Activated CD8-positive, alpha-beta T cell treated with anti-CD3 and anti-CD28 coated beads for 36 hours (primary cell): ENCODE measurements around the gene ANKRD2. TPM values are rescaled to one million over a fixed set of nuclear protein-coding genes. Genes with fewer than 3 reads are reported as not detected.

Experiments used
- ATAC-seq: fragments of 200-7000 bp; cut with Tn5 transposase; one replicate; pipeline ENCODE4 v1.10.0; 2021; ENCODE audit warnings: mild to moderate bottlenecking, moderate library complexity
- CTCF ChIA-PET: fragments of 350-600 bp; sonication (Branson Sonifier 250); formaldehyde crosslinking; loops from one replicate; lab custom pipeline; 2021; ENCODE audit warnings: antibody characterized with exemption; lab: Charles Lee
- POLR2A ChIA-PET: fragments of 350-600 bp; sonication (Branson Sonifier 250); formaldehyde crosslinking; loops from one replicate; lab custom pipeline; 2021; ENCODE audit warnings: antibody characterized with exemption; lab: Charles Lee
- DNase-seq: peaks from one replicate; pipeline ENCODE4 v3.0.0-alpha.2; 2020
- H3K27ac Mint-ChIP-seq: one replicate; pipeline ENCODE4 v1.8.0; 2021; ENCODE audit warnings: mild to moderate bottlenecking, mixed read lengths
- H3K27me3 Mint-ChIP-seq: one replicate; pipeline ENCODE4 v1.8.0; 2021; ENCODE audit warnings: mixed read lengths
- H3K36me3 Mint-ChIP-seq: one replicate; pipeline ENCODE4 v1.8.0; 2021; ENCODE audit warnings: low read depth, mixed read lengths
- H3K4me1 Mint-ChIP-seq: one replicate; pipeline ENCODE4 v1.8.0; 2021; ENCODE audit warnings: low read depth, mixed read lengths
- H3K4me3 Mint-ChIP-seq: one replicate; pipeline ENCODE4 v1.8.0; 2021; ENCODE audit warnings: mild to moderate bottlenecking, moderate library complexity, mixed read lengths
- H3K9me3 Mint-ChIP-seq: one replicate; pipeline ENCODE4 v1.8.0; 2021; ENCODE audit warnings: mixed read lengths
- intact Hi-C: fragments of 100-400 bp; cut with micrococcal nuclease; formaldehyde crosslinking; loops from one replicate; pipeline ENCODE4 v1.10.0; 2022
- total RNA-seq, 2 experiments: library from RNA; stranded (reverse); gene quantifications; one replicate each; pipeline ENCODE4 v1.2.3, GENCODE V29; 2021
- TF ChIP-seq, protein P1 (sequence below): fragments of 200-600 bp; IDR thresholded peaks from one replicate; pipeline ENCODE4 v1.8.0; 2022; ENCODE audit warnings: antibody characterized with exemption, mild to moderate bottlenecking

The ANKRD2 gene
- total RNA-seq, 2 experiments from 2014 or later, result not detected

DNA sequence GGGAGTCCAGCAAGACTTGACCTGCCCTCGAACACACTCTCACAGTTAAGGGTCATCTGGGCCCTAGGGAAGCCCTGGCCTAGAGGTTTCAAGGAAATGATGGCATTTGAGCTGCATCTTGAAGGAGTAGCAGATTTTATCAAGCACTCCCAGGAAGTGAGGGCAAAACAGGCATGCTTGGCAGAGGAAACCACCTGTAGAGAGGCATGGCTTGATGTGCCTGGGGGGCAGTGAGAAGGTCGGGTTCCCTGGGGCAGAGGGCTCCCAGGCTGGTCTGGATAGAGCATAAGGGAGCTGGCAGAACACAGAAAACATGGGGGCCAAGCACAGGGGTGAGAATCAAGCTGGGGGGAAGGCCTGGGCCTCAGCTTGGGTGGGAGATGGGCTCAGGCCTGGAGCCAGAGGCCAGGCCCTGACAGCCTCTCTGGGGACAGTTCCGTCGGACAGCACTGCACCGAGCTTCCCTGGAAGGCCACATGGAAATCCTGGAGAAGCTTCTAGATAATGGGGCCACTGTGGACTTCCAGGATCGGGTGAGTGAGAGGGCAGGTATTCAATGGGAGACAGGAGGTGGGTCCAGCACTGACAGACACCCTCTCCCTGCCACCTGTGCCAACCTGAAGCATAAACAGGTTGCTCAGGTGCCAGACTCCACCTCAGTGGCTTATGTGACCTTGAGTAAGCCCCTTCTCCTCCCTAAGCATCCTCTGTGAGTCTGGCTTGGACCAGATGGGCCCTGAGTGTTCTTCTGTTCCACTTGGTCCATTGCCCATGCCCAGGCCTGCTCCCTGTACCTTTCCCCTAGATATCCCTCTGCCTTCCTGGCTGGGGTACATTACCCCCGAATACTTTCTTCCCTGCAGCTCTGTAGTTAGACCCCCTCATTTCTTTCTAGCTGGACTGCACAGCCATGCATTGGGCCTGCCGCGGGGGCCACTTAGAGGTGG is 8.1 kb downstream of the ANKRD2 start:
- TF ChIP-seq, protein P1, sequence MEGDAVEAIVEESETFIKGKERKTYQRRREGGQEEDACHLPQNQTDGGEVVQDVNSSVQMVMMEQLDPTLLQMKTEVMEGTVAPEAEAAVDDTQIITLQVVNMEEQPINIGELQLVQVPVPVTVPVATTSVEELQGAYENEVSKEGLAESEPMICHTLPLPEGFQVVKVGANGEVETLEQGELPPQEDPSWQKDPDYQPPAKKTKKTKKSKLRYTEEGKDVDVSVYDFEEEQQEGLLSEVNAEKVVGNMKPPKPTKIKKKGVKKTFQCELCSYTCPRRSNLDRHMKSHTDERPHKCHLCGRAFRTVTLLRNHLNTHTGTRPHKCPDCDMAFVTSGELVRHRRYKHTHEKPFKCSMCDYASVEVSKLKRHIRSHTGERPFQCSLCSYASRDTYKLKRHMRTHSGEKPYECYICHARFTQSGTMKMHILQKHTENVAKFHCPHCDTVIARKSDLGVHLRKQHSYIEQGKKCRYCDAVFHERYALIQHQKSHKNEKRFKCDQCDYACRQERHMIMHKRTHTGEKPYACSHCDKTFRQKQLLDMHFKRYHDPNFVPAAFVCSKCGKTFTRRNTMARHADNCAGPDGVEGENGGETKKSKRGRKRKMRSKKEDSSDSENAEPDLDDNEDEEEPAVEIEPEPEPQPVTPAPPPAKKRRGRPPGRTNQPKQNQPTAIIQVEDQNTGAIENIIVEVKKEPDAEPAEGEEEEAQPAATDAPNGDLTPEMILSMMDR, result no peak
- CTCF ChIA-PET, result interaction anchor here (2.9 kb wide), 1 partner anchor 9 kb away, joined by 13 read pairs; the partner anchor contains the start of gene ANKRD2
- POLR2A ChIA-PET, result no interaction called here
- Mint-ChIP-seq H3K27me3 (no peaks in the 10 kb centered on the region), H3K4me1 (no peaks in the 10 kb centered on the region), H3K36me3 (no peaks in the 10 kb centered on the region), H3K9me3 (no peaks in the 10 kb centered on the region), H3K4me3 (no peak overlapping the region), H3K27ac (no peak overlapping the region)
- intact Hi-C loops, result no loop called here
- no peak for DNase-seq
- ATAC-seq, result no peak

DNA sequence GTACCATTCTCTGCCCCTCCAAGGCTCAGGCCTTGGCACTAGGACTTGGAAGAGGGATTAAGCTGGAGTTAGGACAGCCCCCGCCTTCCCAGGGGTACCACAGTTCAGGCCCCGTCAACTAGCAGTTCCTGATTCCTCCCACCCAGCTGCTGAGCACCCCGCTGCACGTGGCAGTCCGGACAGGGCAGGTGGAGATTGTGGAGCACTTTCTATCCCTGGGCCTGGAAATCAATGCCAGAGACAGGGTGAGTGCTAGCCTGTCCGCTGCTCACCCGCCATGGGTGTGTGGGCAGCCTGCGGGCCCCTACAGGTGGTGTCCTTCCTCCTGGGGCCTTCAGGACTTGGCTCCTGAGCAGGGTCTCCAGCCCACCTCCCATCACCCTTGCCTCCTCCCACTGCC is 9.6 kb downstream of the ANKRD2 start:
- no peak for ATAC-seq
- TF ChIP-seq, protein P1, result no peak
- Mint-ChIP-seq H3K4me3 (no peak overlapping the region), H3K27ac (no peak overlapping the region), H3K27me3 (no peaks in the 10 kb centered on the region), H3K36me3 (no peaks in the 10 kb centered on the region), H3K4me1 (no peaks in the 10 kb centered on the region), H3K9me3 (no peaks in the 10 kb centered on the region)
- CTCF ChIA-PET, result interaction anchor here (2.9 kb wide), 1 partner anchor 10 kb away, joined by 13 read pairs; the partner anchor contains the start of gene ANKRD2
- no peak for DNase-seq
- intact Hi-C loops, result no loop called here
- POLR2A ChIA-PET, result no interaction called here

DNA sequence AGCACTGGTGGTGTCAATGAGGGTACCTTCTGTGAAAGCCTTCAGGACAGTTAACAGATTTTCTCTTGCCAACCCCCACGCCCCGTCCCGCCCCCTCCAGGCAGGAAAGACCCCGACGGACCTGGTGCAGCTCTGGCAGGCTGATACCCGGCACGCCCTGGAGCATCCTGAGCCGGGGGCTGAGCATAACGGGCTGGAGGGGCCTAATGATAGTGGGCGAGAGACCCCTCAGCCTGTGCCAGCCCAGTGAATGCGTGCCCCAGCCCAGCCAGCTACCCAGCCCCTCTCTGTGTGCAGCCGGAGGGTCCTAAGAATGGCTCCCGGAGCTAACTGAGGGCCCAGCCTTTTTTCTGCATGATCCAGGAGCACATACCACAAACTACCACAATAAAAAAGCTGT is 10.9 kb downstream of the ANKRD2 start:
- DNase-seq, result no peak
- ChIA-PET POLR2A (no interaction called here), CTCF (interaction anchor here (1.0 to 1.4 kb wide), 4 partner anchors 10 to 30 kb away, joined by 3 to 5 read pairs (median 4); partner anchors contain the start of gene ANKRD2)
- intact Hi-C loops, result no loop called here
- Mint-ChIP-seq H3K36me3 (no peaks in the 10 kb centered on the region), H3K27me3 (no peaks in the 10 kb centered on the region), H3K4me3 (no peak overlapping the region), H3K4me1 (no peaks in the 10 kb centered on the region), H3K9me3 (no peaks in the 10 kb centered on the region), H3K27ac (no peak overlapping the region)
- TF ChIP-seq, protein P1, result no peak
- ATAC-seq, result no peak

DNA sequence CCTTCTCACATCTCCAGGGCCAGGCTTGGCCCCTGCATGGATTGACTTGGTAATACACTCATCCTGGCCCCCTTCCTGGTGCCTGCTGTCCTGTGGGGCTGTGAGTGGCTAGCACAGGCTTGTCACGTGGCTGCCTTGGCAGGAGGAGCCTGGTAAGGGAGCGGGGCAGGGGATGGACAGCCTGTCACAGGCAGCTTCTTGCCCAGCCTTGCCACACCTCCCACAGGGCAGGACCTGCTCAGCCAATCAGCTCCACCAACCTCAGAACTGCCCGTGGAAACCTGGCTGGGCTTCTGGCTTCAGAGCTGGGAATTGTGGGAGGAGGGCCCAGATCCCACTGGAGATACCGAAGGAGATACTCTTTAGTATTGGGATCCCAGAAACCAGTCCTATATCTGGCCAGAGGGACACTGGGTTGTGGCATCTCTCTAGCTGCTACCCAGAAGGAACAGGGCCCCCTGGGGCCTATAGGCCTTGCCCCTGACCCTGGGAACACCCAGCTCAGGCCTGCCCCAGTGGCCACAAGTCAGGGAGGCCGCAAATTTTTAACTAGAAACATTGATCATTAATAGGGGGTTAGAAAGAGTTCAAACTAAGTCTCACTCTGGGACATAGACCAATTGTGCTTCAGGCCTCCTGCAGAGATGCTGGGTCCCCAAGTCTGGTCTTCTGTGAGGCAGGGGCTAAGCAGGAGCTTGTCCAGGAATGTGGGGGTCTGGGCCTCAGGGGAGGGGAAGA is 11.7 kb downstream of the ANKRD2 start, which contains the start of gene HOGA1:
Gene HOGA1, plus strand, starts transcription at position 330 of the 738 bp plus-strand sequence. Its CDS starts 315 bp downstream, at position 645.
- ChIA-PET POLR2A (no interaction called here), CTCF (interaction anchor here (1.0 to 1.9 kb wide), 5 partner anchors 11 to 92 kb away, joined by 3 to 5 read pairs (median 4); partner anchors contain the start of gene ANKRD2)
- intact Hi-C loops, result no loop called here
- no peaks in the 10 kb centered on the region for H3K9me3 Mint-ChIP-seq
- no peak for DNase-seq
- no peak within 1 kb of the TSS for H3K4me3 Mint-ChIP-seq
- no peaks in the 10 kb centered on the region for H3K36me3 Mint-ChIP-seq
- TF ChIP-seq, protein P1, result no peak
- no peaks in the 10 kb centered on the region for H3K4me1 Mint-ChIP-seq
- no peak within 1 kb of the TSS for H3K27ac Mint-ChIP-seq
- no peak for ATAC-seq
- no peaks in the 10 kb centered on the region for H3K27me3 Mint-ChIP-seq
